Erythroblast (primary cell): ENCODE data around the gene ANKH.

ENCODE experiments used
- GATA1 ChIP-seq: IDR thresholded peaks from 2 replicates; pipeline ENCODE4 v1.6.1; 2011; ENCODE audit warnings: low read depth, mild to moderate bottlenecking, control low read depth, low read length, moderate library complexity
- POLR2A ChIP-seq: IDR thresholded peaks from 2 replicates; pipeline ENCODE4 v1.6.1; 2011; ENCODE audit warnings: mild to moderate bottlenecking, low read length

DNA sequence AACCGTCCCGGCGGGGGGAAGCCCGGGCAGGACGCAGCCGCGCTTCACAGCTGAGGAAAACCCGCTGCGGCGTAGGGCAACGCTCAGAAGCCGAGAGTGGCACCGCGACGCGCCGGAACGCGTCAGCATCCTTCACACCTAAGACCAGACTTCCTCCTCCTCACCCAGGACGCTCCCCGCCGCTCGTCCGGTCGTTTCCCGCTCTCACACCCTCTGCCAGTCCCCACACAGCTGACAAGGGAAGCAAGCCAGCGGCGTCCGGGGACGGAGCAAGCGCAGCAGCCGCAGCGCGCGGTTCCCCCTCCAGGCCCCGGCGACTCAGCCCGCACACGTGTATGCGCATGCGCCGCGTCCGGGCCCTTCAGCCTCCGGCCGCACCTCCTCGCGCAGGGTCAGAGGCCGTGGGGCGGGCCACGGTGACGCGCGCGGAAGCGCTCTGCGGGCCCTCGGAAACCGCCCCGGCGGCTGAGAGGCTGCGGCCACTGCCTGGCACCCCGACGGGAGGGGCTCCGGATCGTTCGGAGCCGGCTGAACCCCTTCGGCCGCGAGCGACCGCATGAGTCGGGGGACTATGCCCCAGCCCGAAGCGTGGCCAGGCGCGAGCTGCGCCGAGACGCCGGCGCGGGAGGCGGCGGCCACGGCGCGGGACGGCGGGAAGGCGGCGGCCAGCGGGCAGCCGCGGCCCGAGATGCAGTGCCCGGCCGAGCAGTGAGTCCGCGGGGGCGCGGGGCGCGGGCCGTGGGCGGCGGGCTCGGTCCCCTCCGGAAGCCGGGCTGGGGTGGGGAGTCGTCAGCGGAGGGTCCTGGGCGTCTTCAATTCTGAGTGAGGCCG, 207.1 kb downstream of the ANKH start, which contains the start of gene OTULIN:
- TF ChIP-seq POLR2A (peak; percentile 95), GATA1 (no peak)
